ENCODE results near the gene EXOC3L4.
A peak's percentile ranks its signal among the peaks of the same experiment; 100 is the strongest.

The EXOC3L4 gene

DNA sequence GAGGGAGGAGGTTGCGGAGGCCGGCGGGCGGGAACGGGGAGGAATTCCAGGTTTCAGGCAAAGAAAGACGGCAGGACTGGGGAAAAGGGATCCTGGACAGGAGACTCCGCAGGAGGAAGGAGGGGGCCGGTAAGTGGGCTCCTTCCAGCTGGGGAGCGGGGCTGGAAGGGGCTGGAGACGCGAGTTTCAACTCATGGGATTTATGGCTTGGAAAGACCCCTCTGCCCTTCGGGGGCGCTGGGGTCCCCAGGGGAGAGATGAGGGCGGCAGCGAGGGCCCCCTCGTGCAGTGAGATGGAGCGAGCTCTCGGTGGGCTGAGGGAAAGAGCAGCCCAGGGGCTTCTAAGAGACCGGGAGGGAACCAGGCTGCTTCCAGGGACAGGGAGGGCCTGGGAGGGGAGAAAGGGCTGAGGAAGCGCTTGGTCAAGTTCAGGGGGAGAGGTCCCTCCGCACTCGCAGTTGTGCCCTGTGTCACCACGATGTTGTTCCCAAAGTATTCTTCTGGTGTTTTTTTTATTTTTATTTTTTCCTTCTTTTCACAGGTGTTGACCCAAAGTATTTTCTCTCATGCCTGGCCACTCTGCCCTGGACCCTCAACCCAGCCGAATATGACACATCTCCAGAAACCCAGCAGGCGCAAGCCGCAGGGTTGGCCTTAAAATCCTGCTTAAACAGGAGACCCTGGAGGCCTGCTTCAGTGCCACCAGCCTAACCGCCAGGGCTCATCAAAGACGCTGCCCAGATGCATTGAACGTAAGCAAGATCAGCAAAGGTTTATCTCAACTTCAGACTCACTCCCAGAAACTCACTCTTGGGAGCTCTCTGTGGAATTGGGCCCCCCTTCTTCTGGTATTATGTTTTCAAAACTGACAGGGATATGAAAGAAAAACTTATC, 44.9 kb downstream of the EXOC3L4 start:
- Histone ChIP-seq H3K36me3 (ENCODE audit: insufficient read depth, low read length) (no peaks in the 10 kb centered on the region; the same call in 1 of the 2 replicates), H3K4me3 (ENCODE audit: low read length) (peak overlapping the region; percentile 51), H3K4me1 (ENCODE audit: insufficient read depth, low read length) (peaks cover 11% of the 10 kb centered on the region; the same call in 1 of the 2 replicates), H3K9me3 (ENCODE audit: insufficient read depth, low read depth, low read length) (no peaks in the 10 kb centered on the region), H3K9ac (ENCODE audit: low read depth, low read length) (peak overlapping the region; percentile 50), H3K27me3 (ENCODE audit: insufficient read depth, low read length) (peaks cover 25% of the 10 kb centered on the region), H3K27ac (ENCODE audit: low read depth, low read length) (no peak overlapping the region)
- WGBS: 22% methylated on average over 27 of the region's 29 CpGs

DNA sequence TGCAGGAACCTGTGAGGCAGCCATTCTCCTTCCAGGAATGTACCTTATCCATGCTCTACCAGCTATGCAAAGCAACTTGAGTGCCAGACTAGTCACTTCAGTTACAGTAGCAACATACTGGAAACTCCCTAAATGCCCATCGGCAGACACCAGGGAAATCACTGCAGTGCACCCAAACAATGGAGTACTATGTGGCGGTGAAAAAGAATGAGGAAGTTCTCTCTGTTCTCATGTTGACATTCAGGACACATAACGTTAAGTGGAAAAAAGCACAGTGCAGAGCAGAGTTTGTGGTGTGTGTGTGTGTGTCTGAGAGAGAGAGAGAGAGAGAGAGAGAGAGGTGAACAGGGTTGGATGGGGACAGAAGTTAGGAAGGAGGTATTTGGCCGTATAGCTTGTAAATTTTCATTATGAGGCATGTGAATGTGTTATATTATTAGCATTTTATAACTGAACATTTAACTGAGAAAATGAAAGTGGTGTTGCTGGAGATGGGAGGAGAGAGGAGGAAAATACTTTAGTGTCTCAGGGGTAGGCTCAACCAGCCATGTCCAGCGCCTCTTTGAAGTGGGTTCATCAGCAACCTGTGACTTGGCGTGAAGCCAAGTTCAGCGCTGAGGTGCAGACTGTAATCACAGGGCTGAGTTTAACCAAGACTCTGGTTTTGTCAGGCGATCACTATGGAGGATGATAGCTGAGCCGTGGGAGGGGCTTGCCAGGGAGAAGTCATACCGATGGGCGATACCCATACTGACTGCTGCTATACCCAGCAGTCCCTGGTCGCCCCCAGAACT, 46.0 kb downstream of the EXOC3L4 start:
- no peak overlapping the region for H3K27ac ChIP-seq (ENCODE audit: low read depth, low read length)
- peaks cover 25% of the 10 kb centered on the region for H3K27me3 ChIP-seq (ENCODE audit: insufficient read depth, low read length)
- WGBS: 79% methylated on average over 11 of the region's 12 CpGs
- no peak overlapping the region for H3K9ac ChIP-seq (ENCODE audit: low read depth, low read length)
- peaks cover 11% of the 10 kb centered on the region; the same call in 1 of the 2 replicates for H3K4me1 ChIP-seq (ENCODE audit: insufficient read depth, low read length)
- no peak overlapping the region for H3K4me3 ChIP-seq (ENCODE audit: low read length)
- H3K9me3 ChIP-seq (ENCODE audit: insufficient read depth, low read depth, low read length): no peaks in the 10 kb centered on the region
- H3K36me3 ChIP-seq (ENCODE audit: insufficient read depth, low read length): no peaks in the 10 kb centered on the region

DNA sequence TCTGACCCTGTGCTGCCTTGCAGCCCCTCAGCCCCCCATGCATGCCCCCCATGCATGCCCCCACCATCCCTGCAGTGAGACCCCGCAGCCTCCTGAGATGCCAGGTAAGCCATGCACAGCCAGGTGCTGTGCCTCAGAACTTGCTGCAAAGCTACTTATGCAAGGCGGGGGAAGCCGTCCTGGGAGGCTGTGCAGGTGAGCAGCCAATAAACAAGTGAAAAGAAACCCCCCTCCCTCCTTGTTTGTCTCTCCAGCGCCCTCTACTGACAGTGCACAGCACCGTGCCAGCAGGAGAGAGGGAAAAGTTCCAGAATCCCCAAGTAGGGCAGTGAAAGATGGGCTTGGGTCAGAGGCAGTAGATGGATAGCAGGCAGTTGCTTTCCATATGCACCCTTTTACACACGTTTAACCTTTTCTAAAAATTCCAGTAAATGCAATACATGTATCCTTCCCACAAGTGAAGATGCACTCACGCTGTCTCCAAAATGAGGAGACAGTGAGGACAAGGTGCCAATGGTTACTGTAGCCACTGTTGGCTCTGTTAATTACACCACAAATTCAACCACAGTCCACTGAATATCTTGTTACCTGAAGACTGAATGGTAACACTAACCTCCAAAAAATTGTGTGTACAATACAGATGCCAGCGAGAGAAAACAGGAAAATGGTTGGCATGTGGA, 46.7 kb downstream of the EXOC3L4 start:
- H3K9me3 ChIP-seq (ENCODE audit: insufficient read depth, low read depth, low read length): no peaks in the 10 kb centered on the region
- no peak overlapping the region for H3K4me3 ChIP-seq (ENCODE audit: low read length)
- WGBS: 40% methylated on average over 7 of the region's 8 CpGs
- H3K27ac ChIP-seq (ENCODE audit: low read depth, low read length): no peak overlapping the region
- peaks cover 25% of the 10 kb centered on the region for H3K27me3 ChIP-seq (ENCODE audit: insufficient read depth, low read length)
- H3K9ac ChIP-seq (ENCODE audit: low read depth, low read length): no peak overlapping the region
- peaks cover 11% of the 10 kb centered on the region; the same call in 1 of the 2 replicates for H3K4me1 ChIP-seq (ENCODE audit: insufficient read depth, low read length)
- H3K36me3 ChIP-seq (ENCODE audit: insufficient read depth, low read length): no peaks in the 10 kb centered on the region

DNA sequence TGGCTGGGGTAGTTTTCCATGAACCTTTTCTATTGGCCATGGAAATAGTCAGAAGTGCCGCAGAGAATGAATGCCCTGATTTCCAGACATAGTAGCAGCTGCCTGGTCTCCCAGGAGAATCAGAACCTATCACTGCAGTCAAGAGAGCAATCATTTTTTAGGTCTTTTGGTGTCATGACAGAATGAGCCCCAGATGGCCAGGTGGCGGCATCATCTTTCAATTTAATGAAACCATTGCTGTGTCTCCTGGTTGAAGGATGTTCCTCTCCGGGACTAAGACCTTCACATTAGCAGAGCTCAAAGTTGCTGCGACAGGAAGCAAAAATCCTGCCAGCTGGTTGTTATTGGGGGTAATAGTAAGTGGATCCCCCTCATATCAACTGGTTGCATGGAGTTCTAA, 47.5 kb downstream of the EXOC3L4 start:
- peaks cover 25% of the 10 kb centered on the region for H3K27me3 ChIP-seq (ENCODE audit: insufficient read depth, low read length)
- no peak overlapping the region for H3K4me3 ChIP-seq (ENCODE audit: low read length)
- no peak overlapping the region for H3K27ac ChIP-seq (ENCODE audit: low read depth, low read length)
- H3K9me3 ChIP-seq (ENCODE audit: insufficient read depth, low read depth, low read length): no peaks in the 10 kb centered on the region
- 97% methylated on average over 4 of the region's 4 CpGs for WGBS
- peaks cover 6% of the 10 kb centered on the region; the same call in 1 of the 2 replicates for H3K4me1 ChIP-seq (ENCODE audit: insufficient read depth, low read length)
- H3K36me3 ChIP-seq (ENCODE audit: insufficient read depth, low read length): no peaks in the 10 kb centered on the region
- H3K9ac ChIP-seq (ENCODE audit: low read depth, low read length): no peak overlapping the region

DNA sequence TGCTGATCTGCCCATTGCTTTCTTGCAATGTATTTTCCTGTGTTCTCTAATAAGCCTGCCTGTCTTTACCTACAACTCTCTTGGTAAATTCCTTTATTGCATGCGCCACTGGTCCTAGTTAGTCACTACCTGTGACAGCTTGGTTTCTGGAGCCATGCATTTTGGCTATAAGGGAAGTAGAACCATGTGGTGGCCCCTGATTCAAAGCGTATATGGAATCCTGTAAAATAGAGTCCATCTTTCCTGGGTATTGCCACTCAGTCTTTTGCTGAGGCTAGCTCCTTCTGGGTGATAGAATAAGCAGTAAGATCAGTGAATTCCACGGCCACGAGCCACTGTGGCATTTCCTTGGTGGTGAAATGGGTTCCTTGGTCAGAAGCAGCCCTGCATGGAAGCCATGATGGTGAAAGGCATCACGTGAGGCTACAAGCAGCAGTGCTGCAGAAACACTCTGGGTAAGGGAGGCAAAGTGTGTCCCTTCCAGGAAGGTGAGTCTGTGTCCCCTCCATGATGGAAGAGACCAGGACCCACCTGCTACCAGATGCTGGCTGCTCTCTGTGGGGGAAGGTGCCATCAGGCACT, 48.3 kb downstream of the EXOC3L4 start:
- Histone ChIP-seq H3K27me3 (ENCODE audit: insufficient read depth, low read length) (peaks cover 25% of the 10 kb centered on the region), H3K27ac (ENCODE audit: low read depth, low read length) (no peak overlapping the region)
- 72% methylated on average over 5 of the region's 5 CpGs for WGBS

DNA sequence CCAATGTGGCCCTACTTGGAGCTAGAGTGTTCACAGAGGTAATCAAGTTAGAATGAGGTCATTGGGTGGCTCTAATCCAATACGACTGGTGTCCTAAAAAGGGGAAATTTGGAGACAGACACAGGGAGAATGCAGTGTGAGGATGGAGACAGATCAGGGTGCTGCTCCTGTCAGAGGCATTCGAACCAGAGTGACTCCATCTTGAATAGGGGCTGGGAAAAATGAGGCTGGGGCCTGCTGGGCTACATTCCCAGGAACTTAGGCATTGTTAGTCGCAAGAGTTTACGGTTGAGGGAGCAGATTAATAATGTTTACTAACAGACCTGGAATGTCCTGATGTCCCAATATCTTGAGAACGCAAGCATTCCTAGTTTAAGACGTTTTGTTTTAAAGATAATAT, 49.0 kb downstream of the EXOC3L4 start:
- 82% methylated on average over 5 of the region's 6 CpGs for WGBS
- no peaks in the 10 kb centered on the region for H3K4me1 ChIP-seq (ENCODE audit: insufficient read depth, low read length)
- H3K4me3 ChIP-seq (ENCODE audit: low read length): no peak overlapping the region
- no peak overlapping the region for H3K9ac ChIP-seq (ENCODE audit: low read depth, low read length)
- no peaks in the 10 kb centered on the region for H3K36me3 ChIP-seq (ENCODE audit: insufficient read depth, low read length)
- H3K27ac ChIP-seq (ENCODE audit: low read depth, low read length): no peak overlapping the region
- no peaks in the 10 kb centered on the region for H3K9me3 ChIP-seq (ENCODE audit: insufficient read depth, low read depth, low read length)
- peaks cover 22% of the 10 kb centered on the region for H3K27me3 ChIP-seq (ENCODE audit: insufficient read depth, low read length)

More for the DNA sequence above, 48.3 kb downstream of the EXOC3L4 start:
- Histone ChIP-seq H3K9me3 (ENCODE audit: insufficient read depth, low read depth, low read length) (no peaks in the 10 kb centered on the region), H3K4me1 (ENCODE audit: insufficient read depth, low read length) (no peaks in the 10 kb centered on the region), H3K9ac (ENCODE audit: low read depth, low read length) (no peak overlapping the region), H3K4me3 (ENCODE audit: low read length) (no peak overlapping the region), H3K36me3 (ENCODE audit: insufficient read depth, low read length) (no peaks in the 10 kb centered on the region)

DNA sequence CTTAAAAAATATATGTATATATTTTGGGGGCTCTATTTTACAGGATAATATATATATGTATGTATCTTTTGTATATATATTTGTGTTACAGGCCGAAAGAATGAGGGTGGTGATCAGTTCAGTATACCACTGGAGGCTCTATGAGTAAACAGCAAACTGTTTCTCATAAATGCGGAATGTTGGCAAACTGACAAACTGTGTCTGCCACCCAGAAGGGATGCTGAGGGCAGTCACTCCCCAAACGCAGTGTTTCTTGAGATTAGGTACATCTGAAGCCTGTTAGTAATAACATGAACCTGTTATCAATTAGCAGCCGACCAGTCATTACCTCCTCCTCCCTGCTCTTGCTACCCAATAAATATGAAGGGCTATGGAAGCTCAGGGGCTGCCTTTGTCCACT, 49.6 kb downstream of the EXOC3L4 start:
- Histone ChIP-seq H3K36me3 (ENCODE audit: insufficient read depth, low read length) (no peaks in the 10 kb centered on the region), H3K9me3 (ENCODE audit: insufficient read depth, low read depth, low read length) (no peaks in the 10 kb centered on the region), H3K27ac (ENCODE audit: low read depth, low read length) (no peak overlapping the region), H3K27me3 (ENCODE audit: insufficient read depth, low read length) (peaks cover 16% of the 10 kb centered on the region), H3K9ac (ENCODE audit: low read depth, low read length) (no peak overlapping the region), H3K4me3 (ENCODE audit: low read length) (no peak overlapping the region), H3K4me1 (ENCODE audit: insufficient read depth, low read length) (no peaks in the 10 kb centered on the region)
- 85% methylated on average over 4 of the region's 4 CpGs for WGBS

DNA sequence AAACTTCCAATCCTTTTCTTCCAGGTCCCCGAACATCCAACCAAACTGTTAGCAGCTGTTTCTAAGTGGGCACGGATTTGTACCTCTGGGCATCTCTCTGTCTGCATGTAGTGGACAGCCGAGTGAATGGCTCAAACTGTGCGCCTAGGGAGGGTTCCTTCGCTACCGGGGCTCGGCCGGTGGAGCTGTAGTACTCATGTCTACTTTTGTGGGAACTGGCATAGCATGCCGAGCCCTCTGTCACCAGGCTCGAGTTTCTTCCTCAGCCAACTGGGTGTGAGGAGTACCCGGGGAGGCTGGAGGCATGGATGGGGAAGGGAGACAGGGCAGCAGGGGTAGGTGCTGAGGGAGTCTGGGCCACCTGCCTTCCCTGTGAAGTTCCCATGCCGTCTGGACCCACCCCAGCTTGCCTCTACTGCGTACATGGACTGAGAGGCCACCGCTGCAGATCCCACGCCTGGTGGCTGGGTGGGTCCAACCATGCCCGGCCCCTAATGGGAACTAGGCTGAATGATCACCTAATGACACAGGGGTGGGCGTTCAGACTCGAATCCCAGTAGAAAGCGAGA, 51.7 kb downstream of the EXOC3L4 start:
- H3K9ac ChIP-seq (ENCODE audit: low read depth, low read length): no peak overlapping the region
- H3K4me3 ChIP-seq (ENCODE audit: low read length): no peak overlapping the region
- no peaks in the 10 kb centered on the region for H3K9me3 ChIP-seq (ENCODE audit: insufficient read depth, low read depth, low read length)
- WGBS: 90% methylated on average over 19 of the region's 19 CpGs
- H3K4me1 ChIP-seq (ENCODE audit: insufficient read depth, low read length): no peaks in the 10 kb centered on the region
- no peaks in the 10 kb centered on the region for H3K27me3 ChIP-seq (ENCODE audit: insufficient read depth, low read length)
- H3K36me3 ChIP-seq (ENCODE audit: insufficient read depth, low read length): no peaks in the 10 kb centered on the region
- no peak overlapping the region for H3K27ac ChIP-seq (ENCODE audit: low read depth, low read length)

DNA sequence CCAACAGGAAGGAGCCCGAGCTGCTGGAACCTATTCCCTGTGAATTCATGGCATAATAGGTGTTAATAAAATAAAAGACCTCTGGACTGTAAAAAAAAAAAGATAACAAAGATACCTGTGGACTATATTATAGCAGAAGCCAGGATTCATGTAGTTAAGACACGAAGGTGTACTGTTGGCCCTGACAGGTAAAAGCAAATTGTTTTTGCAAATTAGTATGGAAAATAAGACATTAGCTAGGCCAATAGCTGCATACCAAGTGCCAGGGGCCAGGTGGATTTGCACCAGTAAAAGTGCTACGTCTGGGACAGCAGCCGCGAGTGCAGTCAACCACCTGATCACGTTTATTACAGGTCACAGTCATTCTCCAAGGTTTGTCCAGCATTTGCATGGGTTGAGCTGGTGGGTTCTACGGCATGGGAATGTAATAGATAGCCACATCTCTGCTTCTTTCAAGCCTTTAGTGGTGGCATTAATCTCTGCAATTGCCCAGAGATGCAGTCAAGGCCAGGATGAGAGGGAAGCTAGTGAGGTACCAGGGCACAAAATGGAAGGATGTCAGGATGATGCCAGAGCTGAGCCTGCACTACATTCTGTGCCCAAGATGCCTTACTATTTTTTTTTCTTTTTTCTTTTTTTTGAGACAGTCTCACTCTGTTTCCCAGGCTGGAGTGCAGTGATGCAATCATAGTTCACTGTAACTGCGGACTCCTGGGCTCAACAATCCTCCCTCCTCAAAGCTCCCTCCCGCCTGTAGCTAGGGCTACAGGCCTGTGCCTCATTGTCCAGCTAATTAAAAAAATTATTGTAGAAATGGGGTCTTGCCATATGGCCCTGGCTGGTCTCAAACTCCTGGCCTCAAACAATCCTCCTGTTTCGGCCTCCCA, 55.1 kb downstream of the EXOC3L4 start:
- H3K27ac ChIP-seq (ENCODE audit: low read depth, low read length): no peak overlapping the region
- no peak overlapping the region for H3K9ac ChIP-seq (ENCODE audit: low read depth, low read length)
- H3K4me3 ChIP-seq (ENCODE audit: low read length): no peak overlapping the region
- 94% methylated on average over 10 of the region's 10 CpGs for WGBS
- H3K9me3 ChIP-seq (ENCODE audit: insufficient read depth, low read depth, low read length): no peaks in the 10 kb centered on the region
- no peaks in the 10 kb centered on the region for H3K27me3 ChIP-seq (ENCODE audit: insufficient read depth, low read length)
- H3K4me1 ChIP-seq (ENCODE audit: insufficient read depth, low read length): no peaks in the 10 kb centered on the region
- H3K36me3 ChIP-seq (ENCODE audit: insufficient read depth, low read length): no peaks in the 10 kb centered on the region

Data from HUES64 (cell line).